Hepatocyte (in vitro differentiated cells): ENCODE data around the gene KIFC3.

Experiments used
- CTCF ChIP-seq: fragments of 200-600 bp; sonication (generic); IDR thresholded peaks from 2 replicates; pipeline ENCODE4 v1.5.1; 2016; ENCODE audit warnings: antibody characterized with exemption, mild to moderate bottlenecking; ENCODE audit not compliant: poor library complexity
- EZH2 ChIP-seq: fragments of 200-600 bp; sonication (generic); IDR thresholded peaks from 2 replicates; pipeline ENCODE4 v1.6.1; 2016; ENCODE audit warnings: antibody characterized with exemption, mild to moderate bottlenecking, borderline replicate concordance
- EZH2phosphoT487 ChIP-seq: fragments of 200-600 bp; sonication (generic); IDR thresholded peaks from one replicate; pipeline ENCODE4 v1.6.1; 2018; ENCODE audit warnings: antibody characterized with exemption, mild to moderate bottlenecking, low read depth, moderate library complexity; ENCODE audit not compliant: unreplicated experiment, severe bottlenecking

- TF ChIP-seq CTCF (no peak), EZH2 (no peak), EZH2phosphoT487 (no peak)
Observed at GRCh38 chr16:57794849-57795430, 7.4 kb downstream of the KIFC3 start.
